GM21825 (cell line): ENCODE measurements around the gene ABTB2.
"Not testable (repeated sequence)": the region's sequence is repeated elsewhere in the genome, so short reads cannot be mapped to it uniquely, and the experiment has no call there.

Source experiments
- ATAC-seq: cut with Tn5 transposase; IDR thresholded peaks from one replicate; pipeline ENCODE4 v1.9.1; 2021; ENCODE audit warnings: mild to moderate bottlenecking, moderate library complexity; ENCODE audit not compliant: unreplicated experiment

ABTB2 gene

GRCh38 chr11:34266090-34266912 lies 91.5 kb downstream of the ABTB2 start:
- ATAC-seq = no peak

GRCh38 chr11:34264303-34265110 lies 93.3 kb downstream of the ABTB2 start:
- ATAC-seq = no peak

- no peak for ATAC-seq
Measured at GRCh38 chr11:34263441-34264091, 94.2 kb downstream of the ABTB2 start.

GRCh38 chr11:34262531-34263081 lies 95.2 kb downstream of the ABTB2 start:
- no peak for ATAC-seq

- no peak for ATAC-seq
Measured at GRCh38 chr11:34261820-34262219, 96.0 kb downstream of the ABTB2 start.

GRCh38 chr11:34261095-34261494 lies 96.7 kb downstream of the ABTB2 start:
- no peak for ATAC-seq

GRCh38 chr11:34260072-34260575 lies 97.7 kb downstream of the ABTB2 start:
- no peak for ATAC-seq

GRCh38 chr11:34259087-34259486 lies 98.7 kb downstream of the ABTB2 start:
- no peak for ATAC-seq

- no peak for ATAC-seq
Measured at GRCh38 chr11:34256626-34257025, 101.2 kb downstream of the ABTB2 start.

- no peak for ATAC-seq
Measured at GRCh38 chr11:34256150-34256549, 101.7 kb downstream of the ABTB2 start.

GRCh38 chr11:34255101-34255500 lies 102.7 kb downstream of the ABTB2 start:
- no peak for ATAC-seq

- ATAC-seq = no peak
Measured at GRCh38 chr11:34254011-34254410, 103.8 kb downstream of the ABTB2 start.

GRCh38 chr11:34252651-34253050 lies 105.2 kb downstream of the ABTB2 start:
- ATAC-seq = no peak

GRCh38 chr11:34252015-34252414 lies 105.8 kb downstream of the ABTB2 start:
- no peak for ATAC-seq

- no peak for ATAC-seq
Measured at GRCh38 chr11:34251589-34251980, 106.2 kb downstream of the ABTB2 start.

GRCh38 chr11:34250732-34251588 lies 106.8 kb downstream of the ABTB2 start:
- ATAC-seq = peak; percentile 83

- no peak for ATAC-seq
Measured at GRCh38 chr11:34250211-34250610, 107.6 kb downstream of the ABTB2 start.

GRCh38 chr11:34249439-34249838 lies 108.4 kb downstream of the ABTB2 start:
- ATAC-seq = no peak

- ATAC-seq = not testable (repeated sequence)
Measured at GRCh38 chr11:34246511-34246910, 111.3 kb downstream of the ABTB2 start.

GRCh38 chr11:34245041-34245440 lies 112.8 kb downstream of the ABTB2 start:
- ATAC-seq = no peak
